ENCODE data around the gene NFAM1. TPM values are rescaled to one million over a fixed set of nuclear protein-coding genes. Genes with fewer than 3 reads are reported as not detected.
A peak's percentile ranks its signal among the peaks of the same experiment; 100 is the strongest.

The NFAM1 gene
- total RNA-seq, 1 donor from 2014 or later, result not detected

GRCh38 chr22:42343121-42343454 is 89.1 kb downstream of the NFAM1 start:
- Mint-ChIP-seq H3K4me3 (ENCODE audit: unreplicated experiment) (peak overlapping the region; percentile 60), H3K27me3 (ENCODE audit: unreplicated experiment) (peaks cover 2% of the 10 kb centered on the region), H3K27ac (ENCODE audit: unreplicated experiment) (no peak overlapping the region), H3K4me1 (ENCODE audit: unreplicated experiment) (peaks cover 7% of the 10 kb centered on the region), H3K36me3 (ENCODE audit: unreplicated experiment) (no peaks in the 10 kb centered on the region), H3K9me3 (ENCODE audit: unreplicated experiment) (no peaks in the 10 kb centered on the region)
- DNase-seq (ENCODE audit: extremely low spot score, unreplicated experiment), result no peak
- TF ChIP-seq CTCF (IDR thresholded peaks at IDR 0.05), result no peak

- Mint-ChIP-seq H3K9me3 (ENCODE audit: unreplicated experiment) (no peaks in the 10 kb centered on the region), H3K27me3 (ENCODE audit: unreplicated experiment) (peaks cover 2% of the 10 kb centered on the region), H3K36me3 (ENCODE audit: unreplicated experiment) (no peaks in the 10 kb centered on the region), H3K4me1 (ENCODE audit: unreplicated experiment) (peaks cover 7% of the 10 kb centered on the region), H3K27ac (ENCODE audit: unreplicated experiment) (no peak overlapping the region), H3K4me3 (ENCODE audit: unreplicated experiment) (peak overlapping the region; percentile 60)
- no peak for DNase-seq (ENCODE audit: extremely low spot score, unreplicated experiment)
- TF ChIP-seq CTCF (IDR thresholded peaks at IDR 0.05), result no peak
Observed at GRCh38 chr22:42342426-42343120, 89.6 kb downstream of the NFAM1 start.

GRCh38 chr22:42341779-42342178 is 90.4 kb downstream of the NFAM1 start:
- H3K27me3 Mint-ChIP-seq (ENCODE audit: unreplicated experiment), result peaks cover 2% of the 10 kb centered on the region
- no peak overlapping the region for H3K27ac Mint-ChIP-seq (ENCODE audit: unreplicated experiment)
- peak overlapping the region; percentile 18 for H3K4me3 Mint-ChIP-seq (ENCODE audit: unreplicated experiment)
- TF ChIP-seq CTCF (IDR thresholded peaks at IDR 0.05), result no peak
- no peak for DNase-seq (ENCODE audit: extremely low spot score, unreplicated experiment)
- no peaks in the 10 kb centered on the region for H3K36me3 Mint-ChIP-seq (ENCODE audit: unreplicated experiment)
- H3K4me1 Mint-ChIP-seq (ENCODE audit: unreplicated experiment), result peaks cover 7% of the 10 kb centered on the region
- no peaks in the 10 kb centered on the region for H3K9me3 Mint-ChIP-seq (ENCODE audit: unreplicated experiment)

- Mint-ChIP-seq H3K4me1 (ENCODE audit: unreplicated experiment) (peaks cover 7% of the 10 kb centered on the region), H3K36me3 (ENCODE audit: unreplicated experiment) (no peaks in the 10 kb centered on the region), H3K4me3 (ENCODE audit: unreplicated experiment) (no peak overlapping the region), H3K9me3 (ENCODE audit: unreplicated experiment) (no peaks in the 10 kb centered on the region), H3K27me3 (ENCODE audit: unreplicated experiment) (peaks cover 2% of the 10 kb centered on the region), H3K27ac (ENCODE audit: unreplicated experiment) (no peak overlapping the region)
- TF ChIP-seq CTCF (IDR thresholded peaks at IDR 0.05), result no peak
- DNase-seq (ENCODE audit: extremely low spot score, unreplicated experiment), result no peak
Observed at GRCh38 chr22:42340829-42341383, 91.3 kb downstream of the NFAM1 start.

- H3K27ac Mint-ChIP-seq (ENCODE audit: unreplicated experiment), result no peak overlapping the region
Observed at GRCh38 chr22:42340150-42340549, 92.1 kb downstream of the NFAM1 start.

More at GRCh38 chr22:42340150-42340549, 92.1 kb downstream of the NFAM1 start:
- no peak overlapping the region for H3K4me3 Mint-ChIP-seq (ENCODE audit: unreplicated experiment)
- H3K4me1 Mint-ChIP-seq (ENCODE audit: unreplicated experiment), result peaks cover 7% of the 10 kb centered on the region
- no peak for TF ChIP-seq CTCF (IDR thresholded peaks at IDR 0.05)
- no peaks in the 10 kb centered on the region for H3K9me3 Mint-ChIP-seq (ENCODE audit: unreplicated experiment)
- H3K27me3 Mint-ChIP-seq (ENCODE audit: unreplicated experiment), result peaks cover 2% of the 10 kb centered on the region
- DNase-seq (ENCODE audit: extremely low spot score, unreplicated experiment), result no peak
- H3K36me3 Mint-ChIP-seq (ENCODE audit: unreplicated experiment), result no peaks in the 10 kb centered on the region
